GM21367 (cell line): ENCODE data around the gene SYPL1.

Experiments used
- ATAC-seq: cut with Tn5 transposase; IDR thresholded peaks from one replicate; pipeline ENCODE4 v1.9.1; 2021; ENCODE audit not compliant: unreplicated experiment

The SYPL1 gene

DNA sequence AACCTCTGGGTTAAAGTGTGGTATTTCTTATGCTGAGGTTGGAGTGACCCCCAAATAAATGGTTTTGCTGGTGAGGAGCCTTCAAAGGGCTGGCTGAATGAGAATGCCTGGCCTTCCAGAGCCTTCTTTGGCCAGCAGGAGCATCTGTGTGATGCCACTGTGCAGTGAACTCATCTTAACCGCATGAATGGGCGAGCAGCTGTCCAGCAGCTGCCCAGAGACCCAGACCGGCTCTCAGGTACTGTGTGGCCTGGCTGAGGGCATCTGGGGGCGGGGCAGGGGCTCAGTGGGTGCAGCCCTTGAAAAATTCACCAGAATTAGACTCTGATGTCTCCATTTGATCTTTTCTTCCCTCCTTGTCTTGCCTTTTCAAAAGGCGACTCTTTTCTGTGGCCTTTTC, 59.0 kb downstream of the SYPL1 start:
- ATAC-seq, result no peak

DNA sequence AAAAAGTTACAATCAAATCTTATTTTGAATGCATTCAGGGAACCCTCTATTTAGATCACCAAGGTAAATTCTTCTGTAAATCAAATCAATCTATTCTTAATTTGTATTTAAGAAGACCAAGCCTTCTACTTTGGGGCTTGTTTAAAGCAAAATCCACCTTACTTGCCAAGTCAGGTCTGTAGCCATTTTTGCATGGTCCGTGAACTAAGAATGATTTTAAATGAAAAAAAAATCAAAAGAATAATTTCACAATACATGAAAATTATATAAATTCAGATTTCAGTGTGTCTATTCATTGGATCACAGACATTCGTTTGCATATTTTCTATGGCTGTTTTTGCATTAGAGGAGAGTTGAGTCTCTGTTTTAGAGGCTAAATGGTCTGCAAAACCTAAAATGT, 59.4 kb downstream of the SYPL1 start:
- no peak for ATAC-seq

DNA sequence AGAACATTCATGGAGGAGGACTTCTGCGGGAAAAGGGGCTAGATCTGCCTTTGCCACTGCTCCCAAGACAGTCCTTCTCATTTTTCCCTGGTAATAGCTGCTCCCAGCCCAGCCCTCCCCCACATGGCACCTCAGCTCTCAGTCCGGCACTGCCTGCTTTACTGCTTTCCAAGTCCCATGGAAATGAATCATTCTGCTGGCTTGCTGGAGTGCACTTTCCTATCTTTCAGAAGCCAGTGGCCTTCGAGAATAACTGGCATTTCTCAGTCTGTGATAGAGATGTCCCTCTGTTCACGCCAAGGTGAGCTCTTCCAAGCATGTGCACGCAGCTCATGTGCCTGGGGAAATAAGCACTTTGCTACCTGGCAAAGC, 61.4 kb downstream of the SYPL1 start:
- ATAC-seq, result no peak

DNA sequence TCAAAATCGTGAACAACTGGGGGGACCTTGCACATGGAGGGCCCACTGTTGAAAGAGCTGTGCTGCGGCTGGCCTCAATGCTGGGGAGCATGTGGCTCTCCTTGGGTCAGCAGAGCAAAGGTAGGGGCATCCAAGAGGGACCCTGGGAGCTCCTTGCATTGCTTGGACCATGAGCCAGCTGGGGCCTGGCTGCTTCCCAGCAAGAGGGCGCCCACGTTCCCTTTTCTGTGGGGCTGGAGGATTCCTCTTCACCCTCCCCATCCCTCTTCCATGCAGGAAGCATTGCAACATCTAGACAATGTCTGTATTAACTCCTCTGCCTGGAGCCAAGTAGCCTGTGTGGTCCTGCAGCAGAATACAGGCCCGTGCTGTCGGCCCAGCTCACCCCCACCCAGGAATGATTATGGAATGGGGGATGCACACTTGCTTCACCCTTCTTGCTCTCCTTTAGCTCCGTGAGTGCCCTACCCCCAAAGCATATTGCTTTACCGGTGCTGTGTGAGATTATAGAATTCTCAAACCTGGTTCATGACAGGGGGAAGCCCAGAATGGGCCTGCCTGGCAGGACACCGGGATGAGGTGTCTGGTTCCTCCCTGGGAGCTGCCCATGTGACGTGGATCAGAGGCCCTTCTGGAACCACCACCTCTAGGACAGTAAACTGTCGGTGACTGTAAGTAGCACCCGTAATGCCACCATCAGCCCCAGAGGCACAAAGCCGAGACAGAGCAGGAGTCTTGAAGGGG, 61.9 kb downstream of the SYPL1 start:
- no peak for ATAC-seq

DNA sequence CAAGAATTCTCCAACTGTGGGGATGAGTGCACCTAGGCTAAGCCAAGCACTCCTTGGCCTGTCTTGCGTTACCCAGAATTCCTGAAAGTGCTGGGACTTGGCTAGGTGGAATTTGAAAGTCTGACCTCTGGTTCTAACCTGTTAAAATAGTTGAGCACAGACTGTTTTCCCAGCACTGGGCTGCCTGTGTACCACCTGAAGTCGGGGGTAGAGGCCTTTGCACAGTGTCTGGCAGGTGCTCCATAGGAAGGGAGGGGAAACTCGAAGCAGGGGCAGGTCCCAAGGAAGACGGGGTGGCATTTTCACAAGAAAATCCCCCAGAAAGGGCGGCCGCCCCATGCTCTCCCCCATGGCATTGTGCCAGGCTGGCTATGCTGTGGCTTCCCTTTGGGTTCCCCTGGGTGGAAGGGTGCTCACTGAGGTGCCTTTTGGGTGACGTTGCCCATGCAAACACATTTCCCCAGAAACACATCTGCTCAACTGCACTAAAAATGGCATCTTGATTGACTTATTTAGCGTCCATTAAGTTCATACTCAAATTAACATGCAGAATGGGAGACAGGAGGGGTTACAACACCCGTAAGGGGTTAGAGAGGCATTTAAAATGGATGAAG, 62.9 kb downstream of the SYPL1 start:
- ATAC-seq, result no peak

DNA sequence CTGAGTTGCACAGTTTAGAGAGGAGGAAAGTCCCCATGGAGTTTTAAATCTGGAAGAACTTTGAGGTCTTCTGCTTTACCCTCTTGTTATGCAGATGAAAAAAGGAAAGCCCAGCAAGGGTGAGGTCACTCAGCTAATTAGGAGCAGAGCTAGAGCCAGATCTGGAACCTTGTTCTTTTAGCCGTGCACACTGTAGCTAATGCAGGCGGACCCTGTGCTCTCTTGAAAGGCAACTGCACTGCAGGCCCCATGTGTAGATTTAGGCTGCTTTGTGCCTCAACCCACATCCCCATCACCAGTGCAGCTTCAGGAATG, 63.4 kb downstream of the SYPL1 start:
- no peak for ATAC-seq

DNA sequence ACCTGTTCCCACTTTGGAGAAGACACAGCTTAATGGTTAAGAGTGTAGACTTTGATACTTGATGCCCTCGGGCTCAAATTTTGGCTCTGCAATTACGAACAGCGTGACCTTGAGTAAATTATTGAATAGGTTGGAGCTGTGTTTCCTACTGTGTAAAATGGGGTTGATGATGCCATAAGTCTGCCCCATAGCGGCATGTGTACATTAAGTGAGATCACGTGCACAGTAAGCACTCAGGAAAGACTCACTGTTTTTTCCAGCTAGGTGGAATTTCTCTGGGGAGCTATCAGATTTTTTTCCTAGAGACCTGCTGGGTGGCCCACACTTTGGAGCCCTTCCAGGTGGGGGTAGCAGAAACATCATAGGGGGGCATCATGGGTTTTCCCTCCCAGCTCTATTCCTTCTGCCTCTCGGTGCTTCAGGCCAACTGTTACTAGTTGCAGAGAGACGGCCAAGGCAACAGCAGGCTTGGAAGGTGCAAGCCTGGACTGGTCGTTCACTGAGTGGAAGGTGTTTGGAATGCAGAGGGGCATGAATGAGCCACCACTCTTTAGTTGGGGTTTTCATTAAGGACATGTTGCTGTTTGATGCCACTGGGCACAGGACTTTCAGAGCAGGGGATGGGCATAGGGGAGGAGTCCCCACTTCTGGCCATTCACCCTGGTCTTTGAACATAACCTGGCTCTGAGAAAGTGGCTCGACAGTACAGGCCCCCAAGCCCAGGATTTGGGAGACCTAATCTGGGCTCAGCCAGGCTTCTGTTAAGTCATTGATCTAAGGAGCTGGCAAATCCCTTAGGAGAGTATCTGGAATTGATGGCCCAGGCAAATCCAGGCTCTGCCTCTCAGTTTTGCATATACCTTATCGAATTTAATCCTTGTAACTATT, 64.0 kb downstream of the SYPL1 start:
- no peak for ATAC-seq

DNA sequence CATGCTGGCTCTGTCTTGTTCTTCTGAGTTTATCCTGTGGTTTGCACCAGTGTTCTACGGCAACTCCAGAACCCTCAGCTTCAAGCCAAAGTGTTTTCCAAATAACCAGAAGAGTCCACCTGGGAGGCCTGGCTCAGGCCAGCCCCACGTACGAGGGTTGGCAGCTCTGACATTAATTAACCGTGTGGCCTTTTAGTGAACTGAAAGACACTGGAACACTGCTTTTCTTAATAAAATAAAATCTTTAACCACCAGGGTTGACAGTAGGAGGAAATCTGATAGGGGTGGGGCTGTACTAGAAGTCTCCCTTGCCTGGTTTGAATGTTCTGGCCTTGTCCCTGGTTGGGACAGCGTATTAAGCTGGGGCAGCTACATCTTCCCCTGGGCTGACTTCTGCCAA, 64.9 kb downstream of the SYPL1 start:
- ATAC-seq, result no peak

DNA sequence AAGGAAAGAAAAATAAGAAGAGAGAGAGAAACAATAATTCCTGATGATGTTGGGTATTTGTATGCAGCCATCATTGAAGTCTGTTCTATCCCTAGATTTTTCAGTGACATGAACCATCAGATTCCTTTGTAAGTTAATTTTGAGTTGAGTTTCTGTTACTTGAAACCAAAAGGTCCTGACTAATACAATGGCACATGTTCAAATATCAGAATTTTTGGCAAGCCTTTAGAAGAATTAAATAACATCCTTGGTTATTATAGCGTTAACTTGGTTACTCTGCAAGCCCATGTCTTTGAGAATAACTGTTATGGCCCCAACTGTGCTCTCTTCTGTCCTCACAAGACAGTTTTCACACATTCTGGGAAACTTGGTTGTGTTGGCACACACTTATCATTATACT, 66.5 kb downstream of the SYPL1 start:
- no peak for ATAC-seq

DNA sequence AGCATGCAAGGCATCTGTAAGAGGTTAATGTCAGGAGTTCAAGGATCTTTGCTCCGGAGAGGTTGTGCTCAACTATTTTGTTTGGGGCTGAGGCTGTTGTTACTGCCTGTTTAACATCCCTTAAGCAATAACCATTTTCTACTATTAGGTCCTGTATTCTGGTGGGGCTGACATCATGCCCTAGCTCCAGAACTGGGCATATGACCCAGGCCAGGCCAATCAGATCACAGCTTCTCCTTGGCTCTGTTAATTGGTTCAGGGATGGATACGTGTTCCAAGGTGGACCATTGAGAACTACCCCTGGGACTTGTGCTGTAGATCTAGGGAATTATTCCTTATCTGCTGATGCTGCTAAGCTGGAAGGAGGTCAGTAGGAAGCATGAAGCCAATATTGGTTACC, 67.0 kb downstream of the SYPL1 start:
- no peak for ATAC-seq

DNA sequence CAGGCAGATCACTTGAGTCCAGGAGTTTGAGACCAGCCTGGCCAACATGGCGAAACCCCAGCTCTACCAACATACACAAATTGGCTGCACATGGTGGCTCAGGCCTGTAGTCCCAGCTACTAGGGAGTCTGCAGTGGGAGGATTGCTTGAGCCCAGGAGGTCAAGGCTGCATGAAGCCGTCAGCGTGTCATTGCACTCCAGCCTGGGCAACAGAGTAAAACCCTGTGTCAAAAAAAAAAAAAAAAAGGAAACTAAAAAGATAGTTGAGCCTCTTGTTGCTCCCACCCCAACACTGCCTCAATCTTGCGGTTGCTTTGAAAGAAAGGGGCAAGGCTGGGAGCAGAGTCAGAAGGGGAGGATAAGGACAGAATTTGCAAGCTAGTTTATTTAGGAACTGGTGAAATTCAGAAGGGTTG, 69.9 kb downstream of the SYPL1 start:
- ATAC-seq, result no peak

DNA sequence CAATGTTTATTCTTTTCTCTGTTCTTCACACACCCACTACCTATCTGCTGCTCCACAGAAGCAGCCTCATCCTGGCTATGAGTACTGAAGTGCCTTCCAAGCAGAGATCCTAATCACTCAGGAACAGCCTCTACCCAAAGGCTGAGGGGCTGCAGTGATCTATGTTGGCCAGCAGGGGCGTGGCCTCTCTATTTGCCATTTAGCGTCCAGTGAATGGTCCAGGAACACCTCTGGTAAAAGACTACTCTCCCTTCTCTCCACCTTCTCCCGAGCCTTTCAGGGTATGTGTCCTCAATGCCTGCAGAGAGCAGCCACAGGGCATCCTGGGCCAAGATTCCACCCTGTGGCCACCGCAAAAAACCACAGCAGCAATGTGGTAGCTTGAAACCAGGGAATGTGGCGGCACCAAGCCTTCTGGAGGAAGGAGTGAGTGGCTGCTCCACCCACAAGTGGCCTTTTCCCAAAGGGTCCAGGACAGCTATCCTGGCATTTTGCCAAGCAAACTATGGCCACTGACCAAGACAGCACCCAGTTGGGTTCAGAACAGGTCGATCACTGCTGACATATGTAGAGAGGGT, 70.9 kb downstream of the SYPL1 start:
- ATAC-seq, result no peak
